Activated CD8-positive, alpha-beta memory T cell treated with anti-CD3 and anti-CD28 coated beads, Interleukin-2, amount 50 U/mL, for 1 hour (primary cell): ENCODE results near the gene PLCG2.
"Not testable (repeated sequence)": the region's sequence is repeated elsewhere in the genome, so short reads cannot be mapped to it uniquely, and the experiment has no call there.

Source experiments
- DNase-seq: peaks from one replicate; pipeline ENCODE4 v3.0.0-alpha.2; 2020; ENCODE audit errors: extremely low read depth

The PLCG2 gene

GRCh38 chr16:81912395-81912794 is 133.3 kb downstream of the PLCG2 start:
- DNase-seq: no peak

GRCh38 chr16:81913222-81913621 is 134.1 kb downstream of the PLCG2 start:
- no peak for DNase-seq

- no peak for DNase-seq
These were observed 138.3 kb downstream of the PLCG2 start for GRCh38 chr16:81917375-81917774.

- DNase-seq: no peak
These were observed 139.8 kb downstream of the PLCG2 start for GRCh38 chr16:81918927-81919326.

GRCh38 chr16:81920498-81920897 is 141.4 kb downstream of the PLCG2 start:
- DNase-seq: no peak

- no peak for DNase-seq
These were observed 142.2 kb downstream of the PLCG2 start for GRCh38 chr16:81921085-81921814.

- no peak for DNase-seq
These were observed 142.9 kb downstream of the PLCG2 start for GRCh38 chr16:81921843-81922584.

GRCh38 chr16:81923296-81923695 is 144.2 kb downstream of the PLCG2 start:
- DNase-seq: no peak

GRCh38 chr16:81925016-81925415 is 145.9 kb downstream of the PLCG2 start:
- DNase-seq: no peak

- no peak for DNase-seq
These were observed 146.9 kb downstream of the PLCG2 start for GRCh38 chr16:81926036-81926435.

GRCh38 chr16:81927561-81928185 is 148.6 kb downstream of the PLCG2 start:
- DNase-seq: no peak

- DNase-seq: no peak
These were observed 149.3 kb downstream of the PLCG2 start for GRCh38 chr16:81928271-81928918.

- DNase-seq: no peak
These were observed 149.9 kb downstream of the PLCG2 start for GRCh38 chr16:81928975-81929374.

GRCh38 chr16:81929841-81930240 is 150.8 kb downstream of the PLCG2 start:
- DNase-seq: no peak

- DNase-seq: no peak
These were observed 152.8 kb downstream of the PLCG2 start for GRCh38 chr16:81931927-81932326.

- no peak for DNase-seq
These were observed 153.6 kb downstream of the PLCG2 start for GRCh38 chr16:81932668-81933067.

- DNase-seq: no peak
These were observed 154.3 kb downstream of the PLCG2 start for GRCh38 chr16:81933361-81933760.

- DNase-seq: not testable (repeated sequence)
These were observed 155.6 kb downstream of the PLCG2 start for GRCh38 chr16:81934711-81935110.

GRCh38 chr16:81936209-81937000 is 157.3 kb downstream of the PLCG2 start:
- DNase-seq: no peak

GRCh38 chr16:81937305-81938038 is 158.4 kb downstream of the PLCG2 start:
- no peak for DNase-seq
